AG04450 (cell line): Measurements from ENCODE around the gene SPEG. TPM values are rescaled to one million over a fixed set of nuclear protein-coding genes. Genes with fewer than 3 reads are reported as not detected.

Source experiments
- CTCF ChIA-PET: fragments of 300-600, 350-600 bp; formaldehyde crosslinking; extraction: SDS; loops from one replicate; lab custom pipeline; 2022; ENCODE audit warnings: antibody characterized with exemption, inconsistent platforms; lab: Charles Lee
- POLR2A ChIA-PET: fragments of 350-600 bp; formaldehyde crosslinking; extraction: SDS; loops from one replicate; lab custom pipeline; 2021; ENCODE audit warnings: antibody characterized with exemption, inconsistent platforms; lab: Yijun Ruan, JAX
- DNase-seq: peaks from one replicate; pipeline ENCODE4 v3.0.0-alpha.2; 2011; ENCODE audit warnings: low read depth, low spot score
- H3K27ac ChIP-seq: one replicate; pipeline ENCODE4 v1.5.1; 2012; ENCODE audit warnings: low read depth, low read length, control low read depth
- H3K27me3 ChIP-seq: one replicate; pipeline ENCODE4 v1.6.0; 2012; ENCODE audit warnings: low read length; ENCODE audit not compliant: control insufficient read depth, insufficient read depth
- H3K4me3 ChIP-seq: 2 replicates; pipeline ENCODE4 v1.5.1; 2011; ENCODE audit warnings: mild to moderate bottlenecking, low read depth, low read length, control low read depth
- H3K9me3 ChIP-seq: 2 replicates; pipeline ENCODE4 v1.5.1; 2012; ENCODE audit warnings: low read length; ENCODE audit not compliant: control insufficient read depth, insufficient read depth
- CTCF ChIP-seq: IDR thresholded peaks from 2 replicates; pipeline ENCODE4 v1.5.1; 2011; ENCODE audit warnings: low read depth, low read length, control low read depth, inconsistent platforms
- polyA plus RNA-seq: library from polyadenylated mRNA; depleted of rRNA; stranded (reverse); fragments of >200 nt; gene quantifications from 2 replicates; pipeline ENCODE4 v1.2.3, GENCODE V29; 2011

The SPEG gene
- polyA plus RNA-seq, 1 experiment = 28.0 TPM

GRCh38 chr2:219478916-219479315 lies 44.3 kb downstream of the SPEG start:
- Histone ChIP-seq H3K27ac (no peak overlapping the region), H3K27me3 (no peaks in the 10 kb centered on the region), H3K9me3 (no peaks in the 10 kb centered on the region; the same call in 1 of the 2 replicates), H3K4me3 (no peak overlapping the region)
- POLR2A ChIA-PET = interaction anchor here (0.6 kb wide), 1 partner anchor 18 kb away, joined by 7 read pairs; no protein-coding TSS in a partner anchor
- TF ChIP-seq CTCF = no peak
- CTCF ChIA-PET = interaction anchor here (0.8 to 5.5 kb wide), 3 partner anchors 17 to 51 kb away, joined by 5 to 69 read pairs (median 32); no protein-coding TSS in a partner anchor
- no peak for DNase-seq

GRCh38 chr2:219480004-219480403 lies 45.4 kb downstream of the SPEG start:
- TF ChIP-seq CTCF = no peak
- no peak for DNase-seq
- H3K27ac ChIP-seq = no peak overlapping the region
- no peaks in the 10 kb centered on the region for H3K27me3 ChIP-seq
- no peak overlapping the region for H3K4me3 ChIP-seq
- H3K9me3 ChIP-seq = no peaks in the 10 kb centered on the region; the same call in 1 of the 2 replicates
- ChIA-PET CTCF (no interaction called here), POLR2A (no interaction called here)

GRCh38 chr2:219482674-219483405 lies 48.2 kb downstream of the SPEG start:
- no peak overlapping the region for H3K27ac ChIP-seq
- no peak overlapping the region for H3K4me3 ChIP-seq
- H3K27me3 ChIP-seq = no peaks in the 10 kb centered on the region
- H3K9me3 ChIP-seq = no peaks in the 10 kb centered on the region; the same call in 1 of the 2 replicates
- POLR2A ChIA-PET = interaction anchor here (0.9 kb wide), 1 partner anchor 13 kb away, joined by 4 read pairs; a partner anchor contains a TSS
- CTCF ChIA-PET = interaction anchor here (0.6 to 5.1 kb wide), 7 partner anchors 12 to 80 kb away, joined by 3 to 32 read pairs (median 7); a partner anchor contains a TSS
- DNase-seq = no peak
- no peak for TF ChIP-seq CTCF

GRCh38 chr2:219483451-219484342 lies 49.1 kb downstream of the SPEG start:
- POLR2A ChIA-PET = interaction anchor here (0.5 kb wide), 1 partner anchor 205 kb away, joined by 4 read pairs; no protein-coding TSS in a partner anchor
- Histone ChIP-seq H3K9me3 (no peaks in the 10 kb centered on the region; the same call in 1 of the 2 replicates), H3K4me3 (no peak overlapping the region), H3K27ac (no peak overlapping the region), H3K27me3 (no peaks in the 10 kb centered on the region)
- CTCF ChIA-PET = interaction anchor here (0.6 to 5.1 kb wide), 5 partner anchors 12 to 81 kb away, joined by 3 to 32 read pairs (median 4); a partner anchor contains a TSS
- no peak for DNase-seq
- no peak for TF ChIP-seq CTCF
